ENCODE data around the gene PIGU. TPM values are rescaled to one million over a fixed set of nuclear protein-coding genes. Genes with fewer than 3 reads are reported as not detected.
"Not testable (repeated sequence)": the region's sequence is repeated elsewhere in the genome, so short reads cannot be mapped to it uniquely, and the experiment has no call there.

PIGU gene
- 41.5 and 43.8 TPM in 2 replicates for polyA plus RNA-seq (2014; cell fraction: cytosol; rRNA removed)
- polyA plus RNA-seq (2014; cell fraction: nucleus; rRNA removed), result 18.2 and 32.8 TPM in 2 replicates

DNA sequence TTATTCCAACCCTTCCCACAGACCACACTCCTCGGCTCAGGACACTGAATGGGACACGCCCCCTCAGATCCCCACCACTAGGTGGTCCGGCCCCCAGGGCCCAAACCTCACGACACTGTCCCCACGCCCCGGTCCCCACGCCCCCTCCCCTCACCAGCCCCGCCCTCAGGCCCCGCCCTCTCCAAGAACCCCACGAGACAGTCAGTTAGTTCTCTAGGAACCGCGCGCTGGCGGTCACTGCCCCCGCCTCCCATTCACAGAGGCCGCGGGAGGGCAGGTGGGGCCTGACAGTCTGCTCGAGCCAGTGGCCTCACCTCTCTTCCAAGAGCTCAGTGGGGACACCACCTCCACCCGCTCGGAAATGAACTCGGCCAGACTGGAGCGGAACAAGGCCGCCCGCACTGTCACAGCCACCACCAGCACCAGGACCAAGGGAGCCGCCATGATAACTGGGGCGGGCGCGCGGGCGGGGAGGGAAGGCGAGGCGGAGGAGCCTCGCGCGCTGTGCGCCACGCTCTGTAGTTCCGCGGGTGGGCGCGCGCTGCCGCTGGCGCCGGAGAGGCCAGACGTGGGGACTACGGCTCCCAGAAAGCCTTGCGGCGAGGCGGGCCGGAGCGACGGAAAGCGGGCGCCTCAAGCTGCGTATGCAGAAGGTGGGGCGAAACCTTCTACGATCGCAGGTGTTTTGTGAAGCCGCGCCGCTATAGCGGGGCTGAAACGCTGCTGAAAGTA lies at the start of gene PIGU:
Gene PIGU (minus strand): TSS at position 451 of the 732 bp plus-strand sequence. CDS start 7 bp downstream, at position 444.
- peak; percentile 98 for DNase-seq (ENCODE audit: low spot score)

DNA sequence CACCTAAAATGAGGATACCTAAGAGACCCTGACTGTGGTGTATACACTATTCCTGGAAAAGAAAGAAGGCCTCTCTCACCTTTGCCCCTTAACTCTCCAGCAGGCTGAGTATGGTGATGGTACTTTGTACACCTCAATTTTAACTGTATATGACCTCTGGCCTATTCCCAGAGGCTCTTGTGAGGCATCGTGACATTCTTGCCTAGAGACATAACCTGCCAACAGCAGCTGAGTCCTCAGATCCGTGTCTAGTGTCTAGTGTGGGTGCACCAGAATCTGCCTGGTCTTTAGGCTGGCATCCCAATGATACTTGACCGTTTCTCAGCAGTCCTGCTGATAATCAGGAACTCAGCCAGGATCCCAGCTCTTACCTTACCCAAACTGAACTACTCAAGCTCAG lies 47.3 kb upstream of the PIGU start:
- no peak for DNase-seq (ENCODE audit: low spot score)

- not testable (repeated sequence) for DNase-seq (ENCODE audit: low spot score)
Measured at GRCh38 chr20:34722560-34722959, 45.7 kb upstream of the PIGU start.

GRCh38 chr20:34720266-34720665 lies 43.4 kb upstream of the PIGU start:
- no peak for DNase-seq (ENCODE audit: low spot score)

DNA sequence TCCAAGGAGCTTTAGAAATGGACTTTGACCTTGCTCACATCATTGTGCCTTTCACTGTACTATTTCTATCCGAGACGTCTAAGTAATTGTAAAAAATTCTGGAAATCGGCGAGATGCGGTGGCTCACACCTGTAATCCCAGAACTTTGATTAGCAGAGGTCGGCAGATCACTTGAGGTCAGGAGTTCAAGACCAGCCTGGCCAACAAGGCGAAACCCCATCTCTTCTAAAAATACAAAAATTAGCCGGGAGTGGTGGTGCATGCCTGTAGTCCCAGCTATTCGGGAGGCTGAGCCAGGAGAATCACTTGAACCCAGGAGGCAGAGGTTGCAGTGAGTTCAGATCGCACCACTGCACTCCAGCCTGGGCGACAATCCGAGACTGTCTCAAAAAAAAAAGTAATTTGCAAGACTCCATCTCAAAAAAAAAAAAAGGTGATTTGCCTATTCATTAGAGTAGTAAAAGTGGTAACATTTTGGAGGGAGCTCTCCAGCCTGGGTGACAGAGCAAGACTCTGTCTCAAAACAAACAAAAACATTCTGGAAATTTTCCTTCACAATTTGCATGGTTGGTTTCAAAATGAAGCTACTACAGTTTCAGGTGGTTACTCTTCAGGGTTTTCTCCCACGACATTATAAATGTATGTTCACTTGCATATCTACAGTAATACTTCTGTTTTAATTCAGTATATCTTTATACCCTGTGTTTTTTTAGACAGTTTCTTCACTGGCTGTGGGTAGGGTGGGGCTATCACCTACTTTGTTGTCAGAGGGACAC lies 42.5 kb upstream of the PIGU start:
- not testable (repeated sequence) for DNase-seq (ENCODE audit: low spot score)

GRCh38 chr20:34717230-34718095 lies 40.6 kb upstream of the PIGU start:
- no peak for DNase-seq (ENCODE audit: low spot score)

- DNase-seq (ENCODE audit: low spot score), result no peak
Measured at GRCh38 chr20:34716921-34717229, 40.0 kb upstream of the PIGU start.

GRCh38 chr20:34715384-34715783 lies 38.5 kb upstream of the PIGU start:
- DNase-seq (ENCODE audit: low spot score), result no peak

GRCh38 chr20:34713944-34714515 lies 37.1 kb upstream of the PIGU start:
- DNase-seq (ENCODE audit: low spot score), result not testable (repeated sequence)

- no peak for DNase-seq (ENCODE audit: low spot score)
Measured at GRCh38 chr20:34713194-34713943, 36.5 kb upstream of the PIGU start.

DNA sequence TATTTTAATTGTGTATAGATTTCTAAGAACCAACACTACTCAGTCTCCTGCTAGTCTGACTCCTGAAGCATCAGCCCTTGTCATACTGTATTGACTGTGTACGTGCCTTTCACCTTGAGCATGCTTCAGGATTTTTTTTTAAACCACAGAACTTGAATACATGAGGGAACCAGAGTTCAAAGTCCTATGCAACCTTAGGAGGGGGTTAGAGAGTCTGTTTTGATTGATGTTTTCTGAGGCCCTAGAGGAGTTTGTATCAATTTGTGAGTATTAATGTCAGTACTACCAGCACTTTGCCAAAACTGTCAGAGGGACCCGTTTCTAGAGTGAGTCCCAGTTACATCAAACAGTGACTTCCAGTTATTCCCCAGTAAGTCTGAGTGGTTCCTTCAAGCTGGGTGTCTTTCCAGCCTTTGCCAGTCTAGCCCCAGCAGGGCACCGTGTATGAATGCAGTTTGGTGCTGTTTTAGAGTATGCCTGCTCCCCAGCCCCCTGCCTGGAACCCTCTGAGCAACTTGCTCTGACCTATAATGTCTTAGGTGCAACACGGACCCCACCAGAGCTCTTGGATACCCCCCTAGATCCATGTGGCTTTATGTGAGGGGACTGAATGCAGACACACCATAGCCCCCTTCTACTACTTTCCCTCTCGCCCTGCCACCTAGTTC lies 35.8 kb upstream of the PIGU start:
- no peak for DNase-seq (ENCODE audit: low spot score)

GRCh38 chr20:34711813-34712430 lies 35.0 kb upstream of the PIGU start:
- DNase-seq (ENCODE audit: low spot score), result no peak

DNA sequence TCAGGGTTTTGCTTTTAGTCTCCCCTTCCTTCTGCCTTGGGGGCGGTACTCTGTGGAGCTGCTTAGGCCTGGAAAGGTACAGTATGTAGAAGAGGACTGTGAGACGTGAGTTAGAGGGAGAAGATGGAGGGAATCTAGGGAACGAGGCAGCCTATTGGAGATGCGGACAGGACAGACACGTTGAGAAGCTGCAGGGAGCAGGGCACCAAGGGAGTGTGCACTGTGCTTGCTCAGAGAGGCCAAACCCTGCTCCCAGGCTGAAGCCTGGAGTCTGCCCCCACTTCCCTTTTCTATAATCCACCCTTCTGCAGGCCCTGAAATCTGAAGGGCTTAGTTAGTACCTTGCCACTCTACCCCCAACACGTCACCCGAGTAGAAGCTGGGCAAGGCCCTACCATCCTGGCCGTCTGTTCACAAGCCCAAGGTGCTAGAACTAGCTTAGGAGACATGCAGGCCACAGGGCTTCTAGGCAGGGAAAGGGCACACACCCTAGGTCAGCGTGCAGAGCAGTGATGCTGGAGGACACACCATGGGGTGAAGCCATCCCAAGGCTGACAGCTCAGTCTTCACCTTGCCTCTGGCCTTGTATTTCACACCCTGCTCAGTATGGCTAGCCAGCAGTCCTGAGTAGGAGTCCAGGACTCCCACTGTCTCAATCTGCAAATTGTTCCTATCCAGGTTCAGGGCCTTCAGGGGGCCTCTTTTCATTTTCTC lies 34.1 kb upstream of the PIGU start:
- no peak for DNase-seq (ENCODE audit: low spot score)

- DNase-seq (ENCODE audit: low spot score), result no peak
Measured at GRCh38 chr20:34710568-34710839, 33.6 kb upstream of the PIGU start.

- DNase-seq (ENCODE audit: low spot score), result peak; percentile 43
Measured at GRCh38 chr20:34709831-34710567, 33.1 kb upstream of the PIGU start.

DNA sequence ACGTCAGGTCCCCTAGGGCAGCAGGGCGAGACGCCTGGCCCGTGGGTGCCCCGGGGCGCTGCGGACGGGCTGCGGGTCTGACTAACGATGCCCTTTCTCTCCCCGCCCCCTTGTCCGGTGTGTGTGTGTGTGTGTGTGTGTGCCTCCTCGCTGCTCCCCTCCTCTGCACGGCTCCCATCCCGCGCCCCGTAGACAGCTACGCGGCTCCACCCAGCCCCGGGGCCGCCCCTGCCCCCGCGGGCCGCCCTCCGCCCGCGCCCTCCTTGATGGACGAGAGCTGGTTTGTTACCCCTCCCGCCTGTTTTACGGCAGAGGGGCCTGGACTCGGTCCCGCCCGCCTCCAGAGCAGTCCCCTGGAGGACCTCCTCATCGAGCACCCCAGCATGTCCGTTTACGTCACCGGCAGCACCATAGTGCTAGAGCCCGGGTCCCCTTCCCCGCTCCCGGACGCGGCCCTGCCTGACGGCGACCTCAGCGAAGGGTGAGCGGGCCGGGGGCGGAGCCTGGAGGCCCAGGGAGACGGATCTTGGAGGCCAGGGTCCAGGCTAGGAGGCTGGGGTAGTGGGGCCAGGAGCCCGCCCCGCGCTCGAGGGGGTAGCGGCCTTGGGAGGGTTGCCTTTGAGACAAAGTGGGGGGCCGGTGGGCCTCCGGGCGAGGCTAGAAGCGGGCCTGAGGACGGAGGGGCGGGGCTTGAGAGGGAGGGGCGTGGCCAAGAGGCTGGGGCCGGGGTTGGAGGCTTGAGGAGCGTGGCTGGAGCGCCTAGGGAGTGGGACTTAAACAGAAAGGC lies 32.3 kb upstream of the PIGU start:
- peak; percentile 93 for DNase-seq (ENCODE audit: low spot score)

DNA sequence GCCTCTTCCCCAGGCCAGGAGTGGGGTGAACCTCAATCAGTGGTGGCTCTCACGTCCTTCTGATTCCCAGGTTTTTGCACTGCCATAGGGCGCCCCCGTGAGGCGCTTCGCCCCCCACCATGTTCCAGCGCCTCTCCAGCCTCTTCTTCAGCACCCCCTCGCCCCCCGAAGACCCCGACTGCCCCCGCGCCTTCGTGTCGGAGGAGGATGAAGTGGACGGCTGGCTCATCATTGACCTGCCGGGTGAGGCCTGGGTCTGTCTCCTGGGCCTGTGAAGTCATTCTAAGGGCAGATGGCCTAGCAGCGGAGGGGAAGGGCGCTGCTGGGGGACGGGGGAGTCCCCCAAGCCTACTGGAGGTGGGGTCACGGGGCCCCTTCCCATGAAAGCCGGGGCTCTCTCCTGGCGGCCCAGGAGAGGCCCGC lies 31.7 kb upstream of the PIGU start:
- peak; percentile 78 for DNase-seq (ENCODE audit: low spot score)

Data from SK-N-DZ (cell line).